ENCODE results near the gene ALPL. TPM values are rescaled to one million over a fixed set of nuclear protein-coding genes. Genes with fewer than 3 reads are reported as not detected.

The ALPL gene
- total and polyA plus RNA-seq, 9 of the 15 experiments (the other 6 are each of a cell fraction or from before 2014, with no cell fraction given), result 0.04 to 0.38 (median 0.18) TPM; not detected in 4

DNA sequence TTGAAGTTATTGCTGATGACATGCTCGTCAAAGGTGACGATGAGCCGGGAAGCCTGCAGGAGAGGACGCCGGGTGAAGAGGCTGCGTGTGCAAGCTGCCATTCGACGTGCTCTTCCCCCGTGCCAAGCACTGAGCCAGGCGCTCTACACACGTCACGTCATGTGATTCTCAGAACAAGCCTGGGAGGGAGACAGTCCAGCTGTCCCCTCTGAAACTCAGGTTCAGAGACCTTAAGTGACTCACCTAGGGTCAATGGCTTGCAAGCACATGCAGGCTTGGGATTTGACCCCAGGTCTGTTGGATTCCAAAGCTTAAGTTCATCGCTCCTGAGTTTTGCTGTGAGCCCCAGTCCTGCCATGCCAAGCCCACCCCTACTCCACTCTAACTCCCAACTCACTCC, 102.8 kb downstream of the ALPL start:
- Histone ChIP-seq H3K4me2 (ENCODE audit: insufficient read depth, low read length) (no peak overlapping the region; the same call in 1 of the 2 replicates), H3K4me3 (no peak overlapping the region), H3K27me3 (ENCODE audit: control insufficient read depth in 2 of 2, insufficient read depth in 2 of 2, low read length in 2 of 2) (no peaks in the 10 kb centered on the region), H3K27ac (ENCODE audit: extremely low read depth, low read depth, low read length) (no peak overlapping the region), H3K4me1 (replicated peaks in 1 of 2; ENCODE audit: control insufficient read depth in 2 of 2, insufficient read depth in 2 of 2, low read length in 2 of 2) (peaks cover 66 to 82% of the 10 kb centered on the region in 2 experiments), H3K9ac (ENCODE audit: insufficient read depth in 1 of 2, low read depth in 2 of 2, low read length in 2 of 2) (peak overlapping the region in 1 of 2 experiments; percentile 87; a peak in 1 of 4 replicates), H2AFZ (ENCODE audit: low read depth, low read length) (no peak overlapping the region), H3K36me3 (ENCODE audit: control insufficient read depth, insufficient read depth, low read length) (peaks cover 62% of the 10 kb centered on the region), H3K9me1 (ENCODE audit: control insufficient read depth, insufficient read depth, low read length) (peaks cover 4% of the 10 kb centered on the region), H4K20me1 (replicated peaks; ENCODE audit: control insufficient read depth, insufficient read depth, low read length) (no peaks in the 10 kb centered on the region), H3K79me2 (ENCODE audit: control insufficient read depth, insufficient read depth, low read length) (no peaks in the 10 kb centered on the region), H3K9me3 (replicated peaks; ENCODE audit: control insufficient read depth, insufficient read depth, low read depth, low read length) (no peaks in the 10 kb centered on the region)
- DNase-seq (ENCODE audit: extremely low read depth in 1 of 4, low spot score in 3 of 4), result no peak
- in situ Hi-C loops (cut with MboI), result no loop called here
- BruUV-seq (replicated peaks), result no TSS peak
- ATAC-seq, result no peak
- TF ChIP-seq, protein P1, sequence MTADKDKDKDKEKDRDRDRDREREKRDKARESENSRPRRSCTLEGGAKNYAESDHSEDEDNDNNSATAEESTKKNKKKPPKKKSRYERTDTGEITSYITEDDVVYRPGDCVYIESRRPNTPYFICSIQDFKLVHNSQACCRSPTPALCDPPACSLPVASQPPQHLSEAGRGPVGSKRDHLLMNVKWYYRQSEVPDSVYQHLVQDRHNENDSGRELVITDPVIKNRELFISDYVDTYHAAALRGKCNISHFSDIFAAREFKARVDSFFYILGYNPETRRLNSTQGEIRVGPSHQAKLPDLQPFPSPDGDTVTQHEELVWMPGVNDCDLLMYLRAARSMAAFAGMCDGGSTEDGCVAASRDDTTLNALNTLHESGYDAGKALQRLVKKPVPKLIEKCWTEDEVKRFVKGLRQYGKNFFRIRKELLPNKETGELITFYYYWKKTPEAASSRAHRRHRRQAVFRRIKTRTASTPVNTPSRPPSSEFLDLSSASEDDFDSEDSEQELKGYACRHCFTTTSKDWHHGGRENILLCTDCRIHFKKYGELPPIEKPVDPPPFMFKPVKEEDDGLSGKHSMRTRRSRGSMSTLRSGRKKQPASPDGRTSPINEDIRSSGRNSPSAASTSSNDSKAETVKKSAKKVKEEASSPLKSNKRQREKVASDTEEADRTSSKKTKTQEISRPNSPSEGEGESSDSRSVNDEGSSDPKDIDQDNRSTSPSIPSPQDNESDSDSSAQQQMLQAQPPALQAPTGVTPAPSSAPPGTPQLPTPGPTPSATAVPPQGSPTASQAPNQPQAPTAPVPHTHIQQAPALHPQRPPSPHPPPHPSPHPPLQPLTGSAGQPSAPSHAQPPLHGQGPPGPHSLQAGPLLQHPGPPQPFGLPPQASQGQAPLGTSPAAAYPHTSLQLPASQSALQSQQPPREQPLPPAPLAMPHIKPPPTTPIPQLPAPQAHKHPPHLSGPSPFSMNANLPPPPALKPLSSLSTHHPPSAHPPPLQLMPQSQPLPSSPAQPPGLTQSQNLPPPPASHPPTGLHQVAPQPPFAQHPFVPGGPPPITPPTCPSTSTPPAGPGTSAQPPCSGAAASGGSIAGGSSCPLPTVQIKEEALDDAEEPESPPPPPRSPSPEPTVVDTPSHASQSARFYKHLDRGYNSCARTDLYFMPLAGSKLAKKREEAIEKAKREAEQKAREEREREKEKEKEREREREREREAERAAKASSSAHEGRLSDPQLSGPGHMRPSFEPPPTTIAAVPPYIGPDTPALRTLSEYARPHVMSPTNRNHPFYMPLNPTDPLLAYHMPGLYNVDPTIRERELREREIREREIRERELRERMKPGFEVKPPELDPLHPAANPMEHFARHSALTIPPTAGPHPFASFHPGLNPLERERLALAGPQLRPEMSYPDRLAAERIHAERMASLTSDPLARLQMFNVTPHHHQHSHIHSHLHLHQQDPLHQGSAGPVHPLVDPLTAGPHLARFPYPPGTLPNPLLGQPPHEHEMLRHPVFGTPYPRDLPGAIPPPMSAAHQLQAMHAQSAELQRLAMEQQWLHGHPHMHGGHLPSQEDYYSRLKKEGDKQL (CRISPR knock-in tag; IDR thresholded peaks at IDR 0.05; ENCODE audit: borderline replicate concordance), result no peak
- TF ChIP-seq JUNB (CRISPR knock-in tag; conservative IDR thresholded peaks at IDR 0.05), result 0 out of 2 replicates have a peak, but pooled peaks have one; percentile 4
- WGBS (ENCODE audit: insufficient coverage, low coverage, missing lambda C conversion rate), result 93% methylated on average over 13 of the region's 13 CpGs
- intact Hi-C loops (cut with micrococcal nuclease), result no loop called here
- ChIA-PET POLR2A (interaction anchor here (0.6 to 2.5 kb wide), 2 partner anchors 9 to 89 kb away, joined by 3 to 11 read pairs; no protein-coding TSS in a partner anchor), CTCF (ENCODE audit: low intra/inter-chr PET ratio) (no interaction called here)
- FAIRE-seq, result no peak
